ENCODE results near the gene KRT4. TPM values are rescaled to one million over a fixed set of nuclear protein-coding genes. Genes with fewer than 3 reads are reported as not detected.
"Not testable (repeated sequence)": the region's sequence is repeated elsewhere in the genome, so short reads cannot be mapped to it uniquely, and the experiment has no call there.

The KRT4 gene
- total RNA-seq, 1 experiment from 2014 or later, result not detected

- DNase-seq (ENCODE audit: extremely low read depth, low read depth), result not testable (repeated sequence)
These were observed 18.6 kb downstream of the KRT4 start for GRCh38 chr12:52795332-52795674.

DNA sequence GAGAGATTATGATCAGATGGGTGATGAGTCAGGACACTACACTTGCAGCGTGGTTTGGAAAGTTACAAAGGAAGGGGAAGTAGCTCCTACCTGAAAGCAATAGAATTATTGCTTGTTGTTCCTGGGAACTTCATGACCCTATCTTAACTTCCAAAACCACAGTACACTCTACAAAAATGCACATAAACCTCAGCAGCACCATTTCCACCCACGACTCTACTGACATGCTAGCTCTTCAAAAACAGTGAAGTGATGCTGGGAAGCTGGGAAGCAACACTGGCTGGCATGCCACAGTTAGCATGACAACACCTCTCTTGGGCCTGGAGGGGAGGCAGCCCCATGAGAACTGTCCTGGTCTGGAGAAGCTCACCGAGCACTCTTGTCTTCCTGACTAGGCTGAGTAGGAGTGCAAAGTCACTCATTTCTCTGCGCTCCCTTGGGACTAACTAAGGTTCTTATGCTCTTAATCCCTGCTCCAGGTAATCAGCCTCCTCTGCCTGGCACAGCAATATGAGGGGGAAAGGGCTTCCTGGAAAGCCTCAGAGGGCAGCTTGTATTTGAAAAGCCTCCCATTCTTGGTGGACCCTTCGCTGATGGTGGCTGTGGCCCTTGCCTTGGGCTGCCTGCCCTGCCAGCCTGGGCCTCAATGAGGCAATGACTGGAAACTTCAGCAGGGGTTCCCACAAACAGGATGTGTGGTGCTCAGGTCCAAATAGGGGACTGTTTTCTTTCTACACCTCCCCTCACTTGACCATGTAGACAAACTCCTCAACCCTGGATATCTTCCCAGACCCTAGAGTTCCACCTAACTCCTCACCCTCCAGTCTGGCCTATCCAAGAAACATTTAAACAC lies 19.2 kb downstream of the KRT4 start:
- DNase-seq (ENCODE audit: extremely low read depth, low read depth), result no peak

GRCh38 chr12:52792185-52793029 lies 21.5 kb downstream of the KRT4 start:
- DNase-seq (ENCODE audit: extremely low read depth, low read depth), result no peak

DNA sequence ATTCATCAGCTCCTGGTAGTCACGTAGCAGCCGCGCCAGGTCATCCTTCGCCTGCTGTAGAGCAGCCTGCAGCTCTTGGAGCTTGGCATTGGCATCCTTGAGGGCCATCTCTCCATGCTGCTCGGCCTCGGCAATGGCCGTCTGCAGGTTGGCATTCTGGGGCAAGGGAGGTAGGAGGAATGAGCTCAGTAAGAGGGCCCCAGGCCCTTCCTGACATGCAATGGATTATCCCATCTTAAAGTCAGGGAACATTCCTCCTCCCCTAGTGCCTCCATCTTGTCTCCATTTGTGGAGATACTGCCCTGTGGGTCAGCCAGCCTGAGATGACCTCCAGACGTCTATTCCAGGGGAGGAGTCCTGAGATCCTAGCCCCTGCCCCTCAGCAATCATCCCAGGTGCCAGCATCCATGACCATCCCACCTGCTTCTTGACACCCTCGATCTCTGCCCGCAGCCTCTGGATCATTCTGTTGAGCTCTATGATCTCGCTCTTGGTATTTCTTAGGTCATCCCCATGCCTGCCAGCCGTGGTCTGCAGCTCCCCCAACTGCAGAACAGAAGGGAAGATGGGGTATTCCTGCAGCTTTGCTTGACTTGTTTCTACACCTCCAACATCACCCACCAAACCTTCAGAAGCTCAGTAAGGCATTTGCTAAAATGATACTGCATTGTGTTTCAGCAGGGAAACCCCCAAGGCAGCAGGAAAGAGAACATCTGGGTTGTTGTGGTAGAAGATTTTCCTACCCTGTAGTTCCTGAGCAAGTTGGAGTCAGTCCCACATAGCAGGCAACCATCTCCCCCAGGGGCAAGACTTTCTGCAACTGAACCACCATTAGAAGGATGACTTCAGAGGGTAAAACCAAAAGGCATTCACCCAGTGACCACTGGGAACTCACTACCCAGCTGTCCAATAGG lies 22.4 kb downstream of the KRT4 start:
- no peak for DNase-seq (ENCODE audit: extremely low read depth, low read depth)

DNA sequence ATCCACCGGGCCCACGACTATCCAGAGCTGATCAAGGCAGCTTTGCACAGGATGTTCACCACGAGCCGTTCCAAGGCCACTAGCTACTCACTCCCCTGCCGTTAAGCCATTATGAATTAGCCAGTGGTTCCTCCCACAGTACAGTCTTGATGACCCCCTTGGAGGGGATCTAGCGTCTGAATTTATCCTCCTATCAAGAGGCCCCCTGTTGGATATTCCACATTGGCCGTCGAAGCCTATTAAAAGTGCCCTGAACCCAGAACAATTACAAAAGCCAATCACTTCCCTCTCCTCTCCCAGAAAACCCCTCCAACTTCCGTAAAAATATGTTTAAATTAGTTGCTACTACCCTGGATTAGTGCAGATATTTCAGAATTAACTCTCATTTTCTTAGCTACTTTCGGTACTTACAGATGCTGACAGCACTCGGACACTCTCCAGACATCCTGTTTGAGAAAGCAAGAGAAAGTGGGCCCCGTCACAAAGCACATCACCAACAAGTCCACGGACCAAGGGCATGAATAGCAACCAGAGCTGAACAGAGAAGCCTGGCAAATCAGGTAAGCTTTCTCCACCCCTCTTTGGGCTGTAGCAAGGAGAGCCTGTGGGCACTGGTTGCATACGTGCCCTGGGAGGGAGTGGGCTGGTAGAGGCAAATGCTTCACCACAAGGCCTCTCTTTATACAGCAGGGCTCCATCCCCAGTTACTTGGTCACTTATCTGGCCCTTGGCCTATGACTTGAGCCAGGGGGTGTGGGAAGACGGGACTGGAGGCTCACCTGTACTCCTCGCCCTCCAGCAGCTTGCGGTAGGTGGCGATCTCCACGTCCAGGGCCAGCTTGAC lies 23.3 kb downstream of the KRT4 start:
- no peak for DNase-seq (ENCODE audit: extremely low read depth, low read depth)

- DNase-seq (ENCODE audit: extremely low read depth, low read depth), result no peak
These were observed 24.1 kb downstream of the KRT4 start for GRCh38 chr12:52789637-52790426.

- no peak for DNase-seq (ENCODE audit: extremely low read depth, low read depth)
These were observed 24.9 kb downstream of the KRT4 start for GRCh38 chr12:52788876-52789636.

- DNase-seq (ENCODE audit: extremely low read depth, low read depth), result no peak
These were observed 25.6 kb downstream of the KRT4 start for GRCh38 chr12:52788192-52788875.

GRCh38 chr12:52787324-52788191 lies 26.4 kb downstream of the KRT4 start:
- no peak for DNase-seq (ENCODE audit: extremely low read depth, low read depth)

DNA sequence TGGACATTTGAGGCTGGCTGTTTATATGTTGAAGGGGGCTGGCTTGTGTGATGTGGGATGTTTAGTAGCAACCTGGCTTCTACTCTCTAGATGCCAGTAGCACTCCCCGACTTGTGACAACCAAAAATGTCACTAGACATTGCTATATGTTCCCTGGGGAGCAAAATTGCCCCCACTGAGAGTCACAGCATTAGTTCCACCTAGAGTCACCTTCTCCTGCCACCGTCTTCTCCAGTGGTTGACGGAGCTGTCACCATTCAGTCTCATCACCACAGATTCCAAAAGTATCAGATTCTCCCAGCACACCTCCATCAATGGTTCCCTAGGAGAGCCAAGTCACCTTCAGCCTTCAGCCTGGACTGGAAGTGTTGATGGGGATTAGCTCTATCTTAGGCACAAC lies 29.0 kb downstream of the KRT4 start:
- DNase-seq (ENCODE audit: extremely low read depth, low read depth), result no peak

DNA sequence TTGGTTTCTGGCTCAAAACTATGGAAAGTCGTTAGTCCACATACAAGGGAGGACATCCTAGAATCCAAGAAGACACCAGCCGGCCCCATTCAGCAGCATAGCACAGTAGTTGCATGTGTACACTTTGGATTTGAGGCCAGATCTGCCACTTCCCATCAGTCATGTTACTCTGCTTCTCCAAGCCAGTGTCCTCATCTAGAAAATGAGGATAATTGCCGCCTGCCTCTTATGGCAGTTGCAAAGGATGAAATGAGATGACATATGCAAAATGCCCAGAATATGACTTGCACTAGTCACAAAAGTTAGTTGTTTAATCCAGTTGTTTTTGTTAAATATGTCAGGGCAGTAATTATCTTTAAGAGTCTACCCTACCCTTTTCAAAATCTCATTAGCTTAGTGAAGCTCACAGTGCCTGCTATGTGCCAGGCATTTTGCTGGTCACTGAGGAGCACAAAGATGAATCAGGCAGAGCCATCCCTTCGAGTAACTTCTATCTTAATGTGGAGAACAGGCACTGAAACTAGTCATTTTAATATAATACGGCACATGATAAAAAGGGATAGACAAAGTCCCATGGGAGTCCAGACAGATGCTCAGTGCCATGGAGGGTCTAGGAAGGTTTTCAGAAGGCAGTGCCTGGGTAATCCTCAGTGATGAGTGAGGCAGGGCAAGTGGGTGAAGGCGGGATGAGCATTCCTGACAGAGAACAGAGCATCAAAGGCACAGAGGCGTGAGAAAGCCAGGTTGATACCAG lies 30.2 kb downstream of the KRT4 start:
- DNase-seq (ENCODE audit: extremely low read depth, low read depth), result no peak

DNA sequence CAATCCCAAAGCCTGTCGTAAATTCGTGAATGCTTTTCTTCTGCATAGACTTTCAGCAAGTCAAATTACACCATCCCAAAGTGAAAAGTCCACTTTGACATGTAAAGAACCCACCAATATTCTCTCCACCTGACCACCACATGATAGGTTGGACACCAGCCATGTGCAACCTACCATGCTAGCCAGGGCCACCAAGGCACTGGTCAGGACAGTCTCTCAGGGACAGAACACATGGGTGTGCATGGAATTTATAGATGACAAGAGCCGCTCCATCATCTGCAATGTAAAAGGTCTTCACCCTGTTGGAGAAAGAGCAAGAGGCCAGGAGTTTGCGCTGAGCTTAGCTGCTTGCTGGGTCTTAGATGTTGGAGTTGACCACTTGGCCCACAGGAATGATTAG lies 31.4 kb downstream of the KRT4 start:
- no peak for DNase-seq (ENCODE audit: extremely low read depth, low read depth)

- no peak for DNase-seq (ENCODE audit: extremely low read depth, low read depth)
These were observed 32.4 kb downstream of the KRT4 start for GRCh38 chr12:52781399-52782082.

- no peak for DNase-seq (ENCODE audit: extremely low read depth, low read depth)
These were observed 34.0 kb downstream of the KRT4 start for GRCh38 chr12:52779914-52780313.

DNA sequence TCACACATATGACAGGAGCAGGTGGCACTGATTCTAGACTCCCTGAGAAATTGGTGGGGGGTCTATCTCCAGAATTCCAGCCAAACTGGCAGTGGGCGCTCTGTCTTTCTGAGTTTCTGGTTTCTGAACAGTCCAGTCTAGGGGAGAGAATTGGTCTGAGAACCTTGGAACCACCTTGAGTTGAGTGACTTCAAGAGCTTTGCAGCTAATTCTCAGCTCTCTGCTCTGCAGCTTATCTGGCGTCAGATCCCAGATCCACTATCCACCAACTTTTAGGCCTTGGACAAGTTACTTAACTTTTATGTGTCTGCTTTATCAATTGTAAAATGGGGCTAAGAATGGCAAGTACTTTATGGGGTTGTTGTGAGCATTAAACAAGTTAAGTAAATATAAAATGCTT lies 35.1 kb downstream of the KRT4 start:
- no peak for DNase-seq (ENCODE audit: extremely low read depth, low read depth)

GRCh38 chr12:52777566-52777965 lies 36.4 kb downstream of the KRT4 start:
- no peak for DNase-seq (ENCODE audit: extremely low read depth, low read depth)

Measured in NCI-H460 (cell line).